Right cardiac atrium (tissue), 5 donors: Measurements from ENCODE around the gene NLGN4X. TPM values are rescaled to one million over a fixed set of nuclear protein-coding genes. Genes with fewer than 3 reads are reported as not detected.

Source experiments
- ATAC-seq, 2 donors: fragments of 200-7000 bp; cut with Tn5 transposase; one replicate each; pipeline versions ENCODE4 v1.8.0 to v1.9.1; 2020; ENCODE audit warnings: moderate library complexity in 2 of 2, mild to moderate bottlenecking in 1 of 2
- DNase-seq, 3 donors: peaks; one replicate each; pipeline ENCODE4 v3.0.0-alpha.2; 2020
- H3K27ac ChIP-seq: one replicate; pipeline ENCODE4 v1.5.1; 2013; ENCODE audit warnings: mild to moderate bottlenecking, low read length, control low read depth, moderate library complexity
- H3K27me3 ChIP-seq: one replicate; pipeline ENCODE4 v1.6.1; 2013; ENCODE audit not compliant: control insufficient read depth, insufficient read depth
- H3K4me1 ChIP-seq: one replicate; pipeline ENCODE4 v1.6.1; 2013; ENCODE audit warnings: low read length; ENCODE audit not compliant: control insufficient read depth, insufficient read depth
- H3K4me3 ChIP-seq: one replicate; pipeline ENCODE4 v1.5.1; 2013; ENCODE audit warnings: low read length, control low read depth
- H3K9me3 ChIP-seq: one replicate; pipeline ENCODE4 v1.6.1; 2013; ENCODE audit warnings: low read length; ENCODE audit not compliant: control insufficient read depth
- WGBS: extraction: QIAGEN DNeasy Blood & Tissue Kit; methylation state at CpG from one replicate; pipeline ENCODE4 v1.1.7; 2013; 5-methylcytosine and 5-hydroxymethylcytosine counted together
- intact Hi-C, 4 donors: fragments of 100-400 bp; cut with DNase I; formaldehyde crosslinking; loops; one replicate each; pipeline versions ENCODE4 v1.11.0 to v1.14.0; 2022 to 2023
- polyA plus RNA-seq: library from polyadenylated mRNA; stranded (reverse); fragments of 200-250 nt; gene quantifications from one replicate; pipeline ENCODE4 v1.2.3, GENCODE V29; 2013
- total RNA-seq, 4 donors: library from RNA; stranded (reverse); fragmentation: NEBNext Ultra II Directional; extraction: Animal tissue kit (Norgen Biotek cat#: 25700); gene quantifications; one replicate each; pipeline ENCODE4 v1.2.1, GENCODE V29; 2021
- donor health status: healthy with polysubstance abuse.
- donor health status: DM: no; HTN: yes; CAD: no.
- donor health status: DM: no; HTN: no; CAD: no.
- donor health status: DM: no; HTN: yes; CAD: no; lungs with severe emphysema.
- donor health status: DM: yes; HTN: yes; CAD: no.

Gene NLGN4X
- total and polyA plus RNA-seq, 5 donors = 2.4 to 10.0 (median 6.7) TPM

DNA sequence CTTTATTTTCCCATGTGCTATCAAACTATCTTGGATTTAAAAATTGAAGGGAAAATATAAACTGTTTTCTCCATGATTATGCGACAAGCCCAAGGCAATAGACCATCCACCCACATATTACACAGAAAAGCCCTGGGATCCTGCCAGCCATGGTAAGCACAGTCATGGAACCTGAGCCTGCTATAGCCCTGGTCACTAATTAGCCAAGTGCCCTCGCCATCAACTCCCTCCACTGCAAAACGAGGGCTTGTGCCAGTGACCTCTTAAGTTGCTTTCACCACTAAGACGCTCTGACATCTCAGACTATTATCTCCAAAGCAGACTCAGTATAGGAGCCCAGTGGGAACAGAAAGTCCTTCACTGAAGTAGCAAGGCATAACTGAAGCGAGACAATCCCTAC is 69.2 kb downstream of the NLGN4X start:
- no peak for ATAC-seq
- intact Hi-C loops = no loop called here
- Histone ChIP-seq H3K27me3 (no peaks in the 10 kb centered on the region), H3K4me3 (no peak overlapping the region), H3K9me3 (no peaks in the 10 kb centered on the region), H3K4me1 (no peaks in the 10 kb centered on the region), H3K27ac (no peak overlapping the region)
- WGBS = 49% methylated on average over 5 of the region's 5 CpGs
- DNase-seq = no peak

- Histone ChIP-seq H3K4me1 (no peaks in the 10 kb centered on the region), H3K27ac (no peak overlapping the region), H3K9me3 (no peaks in the 10 kb centered on the region), H3K27me3 (no peaks in the 10 kb centered on the region), H3K4me3 (no peak overlapping the region)
- no peak for ATAC-seq
- 70% methylated on average over 5 of the region's 5 CpGs for WGBS
- intact Hi-C loops = no loop called here
- DNase-seq = no peak
Measured at GRCh38 chrX:6151971-6152370, 76.7 kb downstream of the NLGN4X start.

- H3K4me1 ChIP-seq = no peaks in the 10 kb centered on the region
- DNase-seq = no peak
- H3K4me3 ChIP-seq = no peak overlapping the region
- ATAC-seq = no peak
- 72% methylated on average over 6 of the region's 6 CpGs for WGBS
- H3K27me3 ChIP-seq = no peaks in the 10 kb centered on the region
- no peaks in the 10 kb centered on the region for H3K9me3 ChIP-seq
- no peak overlapping the region for H3K27ac ChIP-seq
- intact Hi-C loops = no loop called here
Measured at GRCh38 chrX:6149060-6149872, 79.4 kb downstream of the NLGN4X start.

DNA sequence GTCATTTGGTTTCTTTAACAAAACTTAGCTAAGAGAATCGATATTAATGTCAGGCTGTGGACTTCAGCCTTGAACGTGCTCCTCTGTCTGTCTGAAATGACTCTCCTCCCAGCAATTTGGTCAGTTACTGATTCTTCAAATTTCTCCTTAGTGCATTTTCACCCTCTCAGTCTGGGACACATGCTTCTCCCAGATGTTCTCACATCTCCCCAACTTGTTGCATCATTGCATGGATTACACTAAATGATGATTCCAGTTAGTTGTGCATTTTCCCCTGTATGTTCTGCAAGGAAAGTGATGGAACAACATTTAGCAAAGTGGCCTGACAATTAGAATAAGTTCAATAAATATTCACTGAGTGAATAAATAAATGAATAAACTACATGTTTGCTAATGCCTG is 94.4 kb downstream of the NLGN4X start:
- H3K27me3 ChIP-seq = no peaks in the 10 kb centered on the region
- 78% methylated on average over 2 of the region's 2 CpGs for WGBS
- H3K27ac ChIP-seq = no peak overlapping the region
- intact Hi-C loops = no loop called here
- no peaks in the 10 kb centered on the region for H3K9me3 ChIP-seq
- no peak overlapping the region for H3K4me3 ChIP-seq
- DNase-seq (no peak), ATAC-seq (no peak)
- no peaks in the 10 kb centered on the region for H3K4me1 ChIP-seq

- Histone ChIP-seq H3K9me3 (no peaks in the 10 kb centered on the region), H3K27ac (no peak overlapping the region), H3K4me3 (no peak overlapping the region), H3K27me3 (no peaks in the 10 kb centered on the region), H3K4me1 (no peaks in the 10 kb centered on the region)
- intact Hi-C loops = no loop called here
- DNase-seq = no peak
- 94% methylated on average over 5 of the region's 5 CpGs for WGBS
- no peak for ATAC-seq
Measured at GRCh38 chrX:6132970-6133369, 95.7 kb downstream of the NLGN4X start.

- no peak for DNase-seq
- H3K9me3 ChIP-seq = no peaks in the 10 kb centered on the region
- no peaks in the 10 kb centered on the region for H3K4me1 ChIP-seq
- no peak overlapping the region for H3K4me3 ChIP-seq
- ATAC-seq = no peak
- H3K27ac ChIP-seq = no peak overlapping the region
- no peaks in the 10 kb centered on the region for H3K27me3 ChIP-seq
- intact Hi-C loops = no loop called here
Measured at GRCh38 chrX:6131287-6131686, 97.4 kb downstream of the NLGN4X start.

DNA sequence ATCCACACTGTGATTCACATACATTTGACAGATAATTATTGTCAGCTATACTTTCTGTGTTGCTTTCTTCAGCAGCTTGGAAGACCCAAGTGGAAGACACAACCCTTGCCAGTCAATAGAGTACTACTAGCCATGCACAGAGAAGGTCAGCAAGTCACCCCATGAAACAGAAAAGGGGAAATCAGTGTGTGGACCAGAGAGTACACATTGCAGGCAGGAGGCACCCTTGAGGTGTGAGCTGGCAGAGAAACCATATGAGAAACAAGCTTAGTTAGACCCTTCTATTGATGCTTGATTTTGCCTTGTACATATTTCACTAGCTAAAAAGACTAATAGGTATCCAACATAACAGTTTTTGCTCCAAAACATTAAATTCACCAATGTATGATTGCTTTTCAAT is 99.5 kb downstream of the NLGN4X start:
- Histone ChIP-seq H3K4me3 (no peak overlapping the region), H3K27ac (no peak overlapping the region), H3K4me1 (no peaks in the 10 kb centered on the region), H3K27me3 (no peaks in the 10 kb centered on the region), H3K9me3 (no peaks in the 10 kb centered on the region)
- ATAC-seq = no peak
- DNase-seq = no peak
- intact Hi-C loops = no loop called here

- DNase-seq (no peak), ATAC-seq (no peak)
- Histone ChIP-seq H3K4me3 (no peak overlapping the region), H3K9me3 (no peaks in the 10 kb centered on the region), H3K27me3 (no peaks in the 10 kb centered on the region), H3K4me1 (no peaks in the 10 kb centered on the region), H3K27ac (no peak overlapping the region)
- intact Hi-C loops = no loop called here
- 55% methylated on average over 2 of the region's 2 CpGs for WGBS
Measured at GRCh38 chrX:6120329-6120728, 108.3 kb downstream of the NLGN4X start.

DNA sequence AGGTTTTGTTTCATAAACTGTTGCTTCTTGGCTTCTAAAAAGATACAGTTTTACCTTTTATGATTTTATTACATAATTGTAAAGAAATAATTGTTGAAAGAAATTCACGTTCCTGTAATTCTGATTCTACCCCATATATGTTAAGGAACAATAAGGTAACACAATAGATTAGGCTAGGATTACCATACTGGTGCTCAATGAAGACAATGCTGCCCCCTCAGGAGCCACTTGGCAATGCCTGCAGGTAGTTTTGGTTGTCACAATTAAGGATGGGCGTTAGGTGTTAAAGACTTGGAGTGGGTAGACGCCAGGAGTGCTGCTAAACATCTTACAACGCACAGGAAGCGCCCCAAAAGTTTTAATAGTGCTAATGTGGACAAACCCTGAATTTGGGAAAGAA is 133.2 kb downstream of the NLGN4X start:
- Histone ChIP-seq H3K9me3 (no peaks in the 10 kb centered on the region), H3K27ac (no peak overlapping the region), H3K27me3 (no peaks in the 10 kb centered on the region), H3K4me3 (no peak overlapping the region), H3K4me1 (no peaks in the 10 kb centered on the region)
- ATAC-seq (no peak), DNase-seq (no peak)
- 51% methylated on average over 5 of the region's 5 CpGs for WGBS
- intact Hi-C loops = no loop called here

DNA sequence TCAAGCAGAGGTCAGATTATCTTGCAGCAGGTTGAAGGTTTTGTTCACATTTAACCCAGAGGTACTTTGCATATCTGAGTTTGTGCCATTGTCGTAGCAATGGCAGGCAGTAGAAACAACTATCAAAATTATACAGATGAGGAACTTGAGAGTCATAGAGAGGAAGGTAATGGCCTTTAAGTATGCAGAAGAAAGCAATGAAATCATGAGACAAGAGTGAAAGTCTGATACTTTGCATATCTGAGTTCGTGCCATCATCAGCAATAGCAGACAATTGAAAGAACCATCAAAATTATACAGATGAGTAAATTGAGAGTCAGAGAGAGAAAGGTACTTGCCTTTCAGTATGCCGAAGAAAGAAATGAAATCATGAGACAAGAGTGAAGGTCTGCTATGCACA is 154.1 kb downstream of the NLGN4X start:
- ATAC-seq (no peak), DNase-seq (no peak)
- Histone ChIP-seq H3K4me1 (no peaks in the 10 kb centered on the region), H3K27me3 (no peaks in the 10 kb centered on the region), H3K4me3 (no peak overlapping the region), H3K27ac (no peak overlapping the region), H3K9me3 (no peaks in the 10 kb centered on the region)
- intact Hi-C loops = no loop called here
- 88% methylated on average over 3 of the region's 3 CpGs for WGBS

DNA sequence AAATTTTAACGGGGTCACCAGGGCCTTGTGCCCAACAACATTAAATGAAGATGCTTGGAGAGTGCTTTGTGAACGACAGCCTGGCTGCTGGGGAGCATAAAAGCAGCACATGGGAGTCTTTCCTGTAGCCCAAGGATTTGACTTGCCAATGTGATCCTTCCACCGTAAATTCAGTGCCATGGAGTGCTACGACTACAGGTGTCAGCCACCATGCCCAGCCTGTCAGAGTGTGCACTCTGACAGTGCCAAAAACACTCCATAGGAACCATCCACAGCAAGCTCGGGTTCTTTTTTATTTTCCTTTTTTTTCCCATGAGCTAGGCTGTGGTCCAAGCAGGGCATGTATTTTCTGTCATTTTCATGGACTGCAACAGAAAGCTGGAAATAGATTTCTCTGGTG is 156.9 kb downstream of the NLGN4X start:
- intact Hi-C loops = no loop called here
- Histone ChIP-seq H3K27me3 (no peaks in the 10 kb centered on the region), H3K4me1 (no peaks in the 10 kb centered on the region), H3K27ac (no peak overlapping the region), H3K4me3 (no peak overlapping the region), H3K9me3 (no peaks in the 10 kb centered on the region)
- 72% methylated on average over 5 of the region's 5 CpGs for WGBS
- ATAC-seq (no peak), DNase-seq (no peak)

DNA sequence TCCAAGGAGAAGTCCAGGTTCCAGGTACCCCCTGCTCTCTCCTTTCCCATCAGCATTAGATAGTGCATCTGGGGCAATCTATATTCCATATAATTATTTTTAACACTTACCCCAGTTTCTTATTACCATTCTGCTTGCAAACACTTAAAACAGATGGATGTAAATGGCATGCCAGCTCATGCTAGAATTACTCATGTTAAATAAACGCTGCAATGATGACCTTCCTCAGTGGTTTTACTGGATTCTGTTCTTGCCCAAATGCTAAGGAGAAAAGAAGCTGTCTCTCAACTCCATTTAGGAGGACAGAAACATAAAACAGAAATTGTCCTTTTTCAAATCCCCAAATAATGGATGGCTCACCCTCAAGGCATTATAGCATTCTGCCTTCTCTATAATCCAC is 161.1 kb downstream of the NLGN4X start:
- no peaks in the 10 kb centered on the region for H3K27me3 ChIP-seq
- no peak for DNase-seq
- ATAC-seq = no peak
- no peaks in the 10 kb centered on the region for H3K9me3 ChIP-seq
- no peak overlapping the region for H3K27ac ChIP-seq
- intact Hi-C loops = no loop called here
- H3K4me1 ChIP-seq = no peaks in the 10 kb centered on the region
- WGBS = 80% methylated on average over 1 of the region's 1 CpG
- no peak overlapping the region for H3K4me3 ChIP-seq
